Muscle layer of colon (tissue), 2 donors: ENCODE data around the gene IL3.

Source experiments
- H3K27ac ChIP-seq: one replicate; pipeline ENCODE4 v1.7.0; 2013; ENCODE audit warnings: low read depth, mild to moderate bottlenecking, low read length, moderate library complexity
- H3K27me3 ChIP-seq, 2 donors: one replicate each; pipeline ENCODE4 v1.7.0; 2013; ENCODE audit warnings: low read length in 2 of 2, mild to moderate bottlenecking in 2 of 2; ENCODE audit not compliant: insufficient read depth in 2 of 2, control insufficient read depth in 1 of 2
- H3K36me3 ChIP-seq: one replicate; pipeline ENCODE4 v1.7.0; 2013; ENCODE audit warnings: mild to moderate bottlenecking, low read length; ENCODE audit not compliant: insufficient read depth
- H3K4me1 ChIP-seq: one replicate; pipeline ENCODE4 v1.7.0; 2013; ENCODE audit warnings: mild to moderate bottlenecking, low read length; ENCODE audit not compliant: insufficient read depth
- H3K4me3 ChIP-seq, 2 donors: one replicate each; pipeline ENCODE4 v1.7.0; 2013; ENCODE audit warnings: low read length in 2 of 2, low read depth in 1 of 2, mild to moderate bottlenecking in 1 of 2, moderate library complexity in 1 of 2
- H3K9ac ChIP-seq: one replicate; pipeline ENCODE4 v1.7.0; 2013; ENCODE audit warnings: low read length
- H3K9me3 ChIP-seq: one replicate; pipeline ENCODE4 v1.7.0; 2013; ENCODE audit warnings: mild to moderate bottlenecking, low read length
- donor health status: abdominal sarcoma.
- donor health status: Adenocarcinoma of cecum.

Gene IL3

GRCh38 chr5:132059696-132060500, 557 bp upstream of the IL3 start:
- H3K4me3 ChIP-seq = no peak overlapping the region
- no peaks in the 10 kb centered on the region for H3K27me3 ChIP-seq
- no peak overlapping the region for H3K9ac ChIP-seq
- no peak overlapping the region for H3K27ac ChIP-seq
- H3K36me3 ChIP-seq = no peaks in the 10 kb centered on the region
- H3K4me1 ChIP-seq = no peaks in the 10 kb centered on the region
- no peaks in the 10 kb centered on the region for H3K9me3 ChIP-seq

GRCh38 chr5:132063090-132063911, 2.8 kb downstream of the IL3 start:
- H3K27me3 ChIP-seq = no peaks in the 10 kb centered on the region

GRCh38 chr5:132064140-132064539, 3.7 kb downstream of the IL3 start:
- Histone ChIP-seq H3K36me3 (no peaks in the 10 kb centered on the region), H3K4me3 (no peak overlapping the region), H3K27ac (no peak overlapping the region), H3K9ac (no peak overlapping the region), H3K27me3 (no peaks in the 10 kb centered on the region), H3K9me3 (no peaks in the 10 kb centered on the region), H3K4me1 (no peaks in the 10 kb centered on the region)

More at GRCh38 chr5:132063090-132063911, 2.8 kb downstream of the IL3 start:
- Histone ChIP-seq H3K9me3 (no peaks in the 10 kb centered on the region), H3K4me3 (no peak overlapping the region), H3K4me1 (no peaks in the 10 kb centered on the region), H3K36me3 (no peaks in the 10 kb centered on the region), H3K27ac (no peak overlapping the region), H3K9ac (no peak overlapping the region)

GRCh38 chr5:132064738-132065331, 4.4 kb downstream of the IL3 start:
- Histone ChIP-seq H3K9ac (no peak overlapping the region), H3K36me3 (no peaks in the 10 kb centered on the region), H3K9me3 (no peaks in the 10 kb centered on the region), H3K4me1 (no peaks in the 10 kb centered on the region), H3K27me3 (no peaks in the 10 kb centered on the region), H3K4me3 (no peak overlapping the region), H3K27ac (no peak overlapping the region)

GRCh38 chr5:132065351-132065937, 5.0 kb downstream of the IL3 start:
- no peaks in the 10 kb centered on the region for H3K36me3 ChIP-seq
- no peaks in the 10 kb centered on the region for H3K27me3 ChIP-seq
- H3K27ac ChIP-seq = no peak overlapping the region
- H3K4me1 ChIP-seq = no peaks in the 10 kb centered on the region
- H3K9ac ChIP-seq = no peak overlapping the region
- no peaks in the 10 kb centered on the region for H3K9me3 ChIP-seq
- no peak overlapping the region for H3K4me3 ChIP-seq

- H3K27me3 ChIP-seq = no peaks in the 10 kb centered on the region
- no peak overlapping the region for H3K9ac ChIP-seq
- H3K36me3 ChIP-seq = no peaks in the 10 kb centered on the region
- H3K4me3 ChIP-seq = no peak overlapping the region
- H3K9me3 ChIP-seq = no peaks in the 10 kb centered on the region
- H3K27ac ChIP-seq = no peak overlapping the region
- no peaks in the 10 kb centered on the region for H3K4me1 ChIP-seq
These were observed 5.7 kb downstream of the IL3 start for GRCh38 chr5:132065951-132066701.

GRCh38 chr5:132066871-132067270, 6.4 kb downstream of the IL3 start:
- H3K9ac ChIP-seq = no peak overlapping the region
- H3K4me3 ChIP-seq = no peak overlapping the region
- H3K9me3 ChIP-seq = no peaks in the 10 kb centered on the region
- no peak overlapping the region for H3K27ac ChIP-seq
- H3K36me3 ChIP-seq = no peaks in the 10 kb centered on the region
- H3K4me1 ChIP-seq = no peaks in the 10 kb centered on the region
- no peaks in the 10 kb centered on the region for H3K27me3 ChIP-seq

GRCh38 chr5:132067451-132067850, 7.0 kb downstream of the IL3 start:
- H3K36me3 ChIP-seq = no peaks in the 10 kb centered on the region
- H3K4me1 ChIP-seq = no peaks in the 10 kb centered on the region
- no peaks in the 10 kb centered on the region for H3K27me3 ChIP-seq
- no peak overlapping the region for H3K9ac ChIP-seq
- no peak overlapping the region for H3K4me3 ChIP-seq
- no peaks in the 10 kb centered on the region for H3K9me3 ChIP-seq
- H3K27ac ChIP-seq = no peak overlapping the region

GRCh38 chr5:132067941-132068808, 7.7 kb downstream of the IL3 start:
- Histone ChIP-seq H3K4me1 (no peaks in the 10 kb centered on the region), H3K4me3 (no peak overlapping the region), H3K36me3 (no peaks in the 10 kb centered on the region), H3K9me3 (no peaks in the 10 kb centered on the region), H3K9ac (no peak overlapping the region), H3K27me3 (no peaks in the 10 kb centered on the region), H3K27ac (no peak overlapping the region)

GRCh38 chr5:132069561-132069960, 9.1 kb downstream of the IL3 start:
- Histone ChIP-seq H3K36me3 (no peaks in the 10 kb centered on the region), H3K27me3 (no peaks in the 10 kb centered on the region), H3K4me3 (no peak overlapping the region), H3K9ac (no peak overlapping the region), H3K9me3 (no peaks in the 10 kb centered on the region), H3K27ac (no peak overlapping the region), H3K4me1 (no peaks in the 10 kb centered on the region)
